Measurements from ENCODE around the gene CAB39.

GRCh38 chr2:230722207-230722885 is 9.7 kb downstream of the CAB39 start:
- TF ChIP-seq, protein P1, sequence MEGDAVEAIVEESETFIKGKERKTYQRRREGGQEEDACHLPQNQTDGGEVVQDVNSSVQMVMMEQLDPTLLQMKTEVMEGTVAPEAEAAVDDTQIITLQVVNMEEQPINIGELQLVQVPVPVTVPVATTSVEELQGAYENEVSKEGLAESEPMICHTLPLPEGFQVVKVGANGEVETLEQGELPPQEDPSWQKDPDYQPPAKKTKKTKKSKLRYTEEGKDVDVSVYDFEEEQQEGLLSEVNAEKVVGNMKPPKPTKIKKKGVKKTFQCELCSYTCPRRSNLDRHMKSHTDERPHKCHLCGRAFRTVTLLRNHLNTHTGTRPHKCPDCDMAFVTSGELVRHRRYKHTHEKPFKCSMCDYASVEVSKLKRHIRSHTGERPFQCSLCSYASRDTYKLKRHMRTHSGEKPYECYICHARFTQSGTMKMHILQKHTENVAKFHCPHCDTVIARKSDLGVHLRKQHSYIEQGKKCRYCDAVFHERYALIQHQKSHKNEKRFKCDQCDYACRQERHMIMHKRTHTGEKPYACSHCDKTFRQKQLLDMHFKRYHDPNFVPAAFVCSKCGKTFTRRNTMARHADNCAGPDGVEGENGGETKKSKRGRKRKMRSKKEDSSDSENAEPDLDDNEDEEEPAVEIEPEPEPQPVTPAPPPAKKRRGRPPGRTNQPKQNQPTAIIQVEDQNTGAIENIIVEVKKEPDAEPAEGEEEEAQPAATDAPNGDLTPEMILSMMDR (IDR thresholded peaks at IDR 0.05), result no peak
- no peak for TF ChIP-seq POLR2A (IDR thresholded peaks at IDR 0.05; ENCODE audit: low read depth)
- TF ChIP-seq POLR2AphosphoS5 (IDR thresholded peaks at IDR 0.05), result no peak
- TF ChIP-seq EP300 (IDR thresholded peaks at IDR 0.05), result no peak
